Neural progenitor cell (in vitro differentiated cells): Measurements from ENCODE around the gene ACSBG1.

Source experiments
- CTCF ChIP-seq: fragments of 200-600 bp; sonication (generic); IDR thresholded peaks from 2 replicates; pipeline ENCODE4 v1.5.1; 2017; ENCODE audit warnings: antibody characterized with exemption, mild to moderate bottlenecking
- EZH2 ChIP-seq: fragments of 200-600 bp; sonication (generic); IDR thresholded peaks from 2 replicates; pipeline ENCODE4 v1.6.1; 2017; ENCODE audit warnings: antibody characterized with exemption, mild to moderate bottlenecking, moderate library complexity
- EZH2phosphoT487 ChIP-seq: fragments of 200-600 bp; sonication (generic); IDR thresholded peaks from 2 replicates; pipeline ENCODE4 v1.6.1; 2017; ENCODE audit warnings: antibody characterized with exemption

GRCh38 chr15:78276064-78276943 lies 41.9 kb upstream of the ACSBG1 start:
- TF ChIP-seq CTCF (no peak), EZH2 (no peak), EZH2phosphoT487 (no peak)
